ENCODE results near the gene SLC5A8.

- no peak for TF ChIP-seq ATF3 (IDR thresholded peaks at IDR 0.05)
- TF ChIP-seq GABPA (IDR thresholded peaks at IDR 0.05 in 1 of 2, conservative IDR thresholded peaks at IDR 0.05 in 1 of 2) = no peak
- TF ChIP-seq, protein P1, sequence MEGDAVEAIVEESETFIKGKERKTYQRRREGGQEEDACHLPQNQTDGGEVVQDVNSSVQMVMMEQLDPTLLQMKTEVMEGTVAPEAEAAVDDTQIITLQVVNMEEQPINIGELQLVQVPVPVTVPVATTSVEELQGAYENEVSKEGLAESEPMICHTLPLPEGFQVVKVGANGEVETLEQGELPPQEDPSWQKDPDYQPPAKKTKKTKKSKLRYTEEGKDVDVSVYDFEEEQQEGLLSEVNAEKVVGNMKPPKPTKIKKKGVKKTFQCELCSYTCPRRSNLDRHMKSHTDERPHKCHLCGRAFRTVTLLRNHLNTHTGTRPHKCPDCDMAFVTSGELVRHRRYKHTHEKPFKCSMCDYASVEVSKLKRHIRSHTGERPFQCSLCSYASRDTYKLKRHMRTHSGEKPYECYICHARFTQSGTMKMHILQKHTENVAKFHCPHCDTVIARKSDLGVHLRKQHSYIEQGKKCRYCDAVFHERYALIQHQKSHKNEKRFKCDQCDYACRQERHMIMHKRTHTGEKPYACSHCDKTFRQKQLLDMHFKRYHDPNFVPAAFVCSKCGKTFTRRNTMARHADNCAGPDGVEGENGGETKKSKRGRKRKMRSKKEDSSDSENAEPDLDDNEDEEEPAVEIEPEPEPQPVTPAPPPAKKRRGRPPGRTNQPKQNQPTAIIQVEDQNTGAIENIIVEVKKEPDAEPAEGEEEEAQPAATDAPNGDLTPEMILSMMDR (IDR thresholded peaks at IDR 0.05; ENCODE audit: low read depth, low read length, missing input control) = no peak
- TF ChIP-seq MAX (IDR thresholded peaks at IDR 0.05) = no peak
- no peak for TF ChIP-seq EGR1 (IDR thresholded peaks at IDR 0.05; ENCODE audit: low read depth in 2 of 2)
- TF ChIP-seq HNF4A (conservative IDR thresholded peaks at IDR 0.05) = no peak
- TF ChIP-seq, protein P2, sequence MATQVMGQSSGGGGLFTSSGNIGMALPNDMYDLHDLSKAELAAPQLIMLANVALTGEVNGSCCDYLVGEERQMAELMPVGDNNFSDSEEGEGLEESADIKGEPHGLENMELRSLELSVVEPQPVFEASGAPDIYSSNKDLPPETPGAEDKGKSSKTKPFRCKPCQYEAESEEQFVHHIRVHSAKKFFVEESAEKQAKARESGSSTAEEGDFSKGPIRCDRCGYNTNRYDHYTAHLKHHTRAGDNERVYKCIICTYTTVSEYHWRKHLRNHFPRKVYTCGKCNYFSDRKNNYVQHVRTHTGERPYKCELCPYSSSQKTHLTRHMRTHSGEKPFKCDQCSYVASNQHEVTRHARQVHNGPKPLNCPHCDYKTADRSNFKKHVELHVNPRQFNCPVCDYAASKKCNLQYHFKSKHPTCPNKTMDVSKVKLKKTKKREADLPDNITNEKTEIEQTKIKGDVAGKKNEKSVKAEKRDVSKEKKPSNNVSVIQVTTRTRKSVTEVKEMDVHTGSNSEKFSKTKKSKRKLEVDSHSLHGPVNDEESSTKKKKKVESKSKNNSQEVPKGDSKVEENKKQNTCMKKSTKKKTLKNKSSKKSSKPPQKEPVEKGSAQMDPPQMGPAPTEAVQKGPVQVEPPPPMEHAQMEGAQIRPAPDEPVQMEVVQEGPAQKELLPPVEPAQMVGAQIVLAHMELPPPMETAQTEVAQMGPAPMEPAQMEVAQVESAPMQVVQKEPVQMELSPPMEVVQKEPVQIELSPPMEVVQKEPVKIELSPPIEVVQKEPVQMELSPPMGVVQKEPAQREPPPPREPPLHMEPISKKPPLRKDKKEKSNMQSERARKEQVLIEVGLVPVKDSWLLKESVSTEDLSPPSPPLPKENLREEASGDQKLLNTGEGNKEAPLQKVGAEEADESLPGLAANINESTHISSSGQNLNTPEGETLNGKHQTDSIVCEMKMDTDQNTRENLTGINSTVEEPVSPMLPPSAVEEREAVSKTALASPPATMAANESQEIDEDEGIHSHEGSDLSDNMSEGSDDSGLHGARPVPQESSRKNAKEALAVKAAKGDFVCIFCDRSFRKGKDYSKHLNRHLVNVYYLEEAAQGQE (IDR thresholded peaks at IDR 0.05) = no peak
- no peak for TF ChIP-seq FOXA1 (IDR thresholded peaks at IDR 0.05)
Observed at GRCh38 chr12:101235686-101236085, 25.6 kb upstream of the SLC5A8 start.
